ENCODE data around the gene FHIT.

FHIT gene

GRCh38 chr3:60064210-60065178, 1186.8 kb downstream of the FHIT start:
- no peak for DNase-seq (ENCODE audit: low read depth, low spot score)

GRCh38 chr3:60056404-60056803, 1194.8 kb downstream of the FHIT start:
- no peak for DNase-seq (ENCODE audit: low read depth, low spot score)

- DNase-seq (ENCODE audit: low read depth, low spot score), result no peak
These were observed 1195.5 kb downstream of the FHIT start for GRCh38 chr3:60055765-60056164.

- peak; percentile 26 for DNase-seq (ENCODE audit: low read depth, low spot score)
These were observed 1197.6 kb downstream of the FHIT start for GRCh38 chr3:60053526-60054265.

- peak; percentile 7 for DNase-seq (ENCODE audit: low read depth, low spot score)
These were observed 1202.8 kb downstream of the FHIT start for GRCh38 chr3:60048447-60048848.

- DNase-seq (ENCODE audit: low read depth, low spot score), result no peak
These were observed 1203.6 kb downstream of the FHIT start for GRCh38 chr3:60047426-60048200.

- DNase-seq (ENCODE audit: low read depth, low spot score), result no peak
These were observed 1205.0 kb downstream of the FHIT start for GRCh38 chr3:60046210-60046609.

- no peak for DNase-seq (ENCODE audit: low read depth, low spot score)
These were observed 1205.6 kb downstream of the FHIT start for GRCh38 chr3:60045686-60046085.

GRCh38 chr3:60036803-60037202, 1214.4 kb downstream of the FHIT start:
- no peak for DNase-seq (ENCODE audit: low read depth, low spot score)

- no peak for DNase-seq (ENCODE audit: low read depth, low spot score)
These were observed 1217.3 kb downstream of the FHIT start for GRCh38 chr3:60033901-60034453.

- no peak for DNase-seq (ENCODE audit: low read depth, low spot score)
These were observed 1220.3 kb downstream of the FHIT start for GRCh38 chr3:60030982-60031381.

- no peak for DNase-seq (ENCODE audit: low read depth, low spot score)
These were observed 1223.0 kb downstream of the FHIT start for GRCh38 chr3:60028233-60028632.

- no peak for DNase-seq (ENCODE audit: low read depth, low spot score)
These were observed 1223.9 kb downstream of the FHIT start for GRCh38 chr3:60027335-60027734.

- DNase-seq (ENCODE audit: low read depth, low spot score), result no peak
These were observed 1225.9 kb downstream of the FHIT start for GRCh38 chr3:60025096-60026050.

- no peak for DNase-seq (ENCODE audit: low read depth, low spot score)
These were observed 1226.9 kb downstream of the FHIT start for GRCh38 chr3:60024400-60024799.

GRCh38 chr3:60023189-60023588, 1228.1 kb downstream of the FHIT start:
- DNase-seq (ENCODE audit: low read depth, low spot score), result no peak

GRCh38 chr3:60017631-60018030, 1233.6 kb downstream of the FHIT start:
- DNase-seq (ENCODE audit: low read depth, low spot score), result peak; percentile 33

- no peak for DNase-seq (ENCODE audit: low read depth, low spot score)
These were observed 1236.1 kb downstream of the FHIT start for GRCh38 chr3:60015032-60015705.

GRCh38 chr3:60013241-60013640, 1238.0 kb downstream of the FHIT start:
- DNase-seq (ENCODE audit: low read depth, low spot score), result no peak

- no peak for DNase-seq (ENCODE audit: low read depth, low spot score)
These were observed 1240.0 kb downstream of the FHIT start for GRCh38 chr3:60011218-60011617.

Measured in activated CD4-positive, CD25-positive, alpha-beta regulatory T cell treated with anti-CD3 and anti-CD28 coated beads, Interleukin-2, amount 50 U/mL, for 16 hours (primary cell).